Measurements from ENCODE around the gene OSBPL3. TPM values are rescaled to one million over a fixed set of nuclear protein-coding genes. Genes with fewer than 3 reads are reported as not detected.
A peak's percentile ranks its signal among the peaks of the same experiment; 100 is the strongest.

The OSBPL3 gene
- total and polyA plus RNA-seq, 2 donors (not counting 1 experiment from before 2014, with no cell fraction given) = 13.5 to 67.6 TPM

DNA sequence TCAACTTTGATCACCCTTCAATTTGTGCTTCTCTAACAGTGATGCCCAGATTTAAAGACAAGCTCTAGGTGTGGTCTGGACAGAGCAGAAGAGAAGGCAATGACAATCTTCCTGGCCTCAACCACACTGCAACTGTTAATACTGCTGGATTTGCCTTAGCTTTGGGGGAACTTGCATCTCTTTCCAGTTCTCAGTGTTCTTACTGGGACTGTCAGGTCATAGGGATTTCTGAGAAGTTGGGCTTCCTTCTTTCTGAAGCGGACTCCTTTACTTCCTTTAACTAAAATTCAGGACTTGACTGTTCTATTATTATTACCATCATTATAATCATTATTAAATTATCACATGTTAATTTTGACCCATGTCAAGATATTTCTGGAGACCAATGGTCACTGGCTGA, 80.8 kb downstream of the OSBPL3 start:
- Mint-ChIP-seq H3K4me1 (peaks cover 60% of the 10 kb centered on the region), H3K9me3 (ENCODE audit: insufficient read depth) (no peaks in the 10 kb centered on the region), H3K27me3 (no peaks in the 10 kb centered on the region), H3K27ac (no peak overlapping the region), H3K4me3 (no peak overlapping the region)
- H3K4me1 ChIP-seq (ENCODE audit: control insufficient read depth in 2 of 2, insufficient read depth in 2 of 2, low read length in 2 of 2) = peaks cover 33 to 36% of the 10 kb centered on the region in 2 donors
- H3K4me3 ChIP-seq (ENCODE audit: control extremely low read depth in 1 of 5, extremely low read depth in 1 of 5, insufficient read depth in 1 of 5, low read depth in 2 of 5, low read length in 4 of 5) = no peak overlapping the region
- no peak for TF ChIP-seq EZH2 (IDR thresholded peaks at IDR 0.05; ENCODE audit: borderline replicate concordance, insufficient read depth, low read depth, low read length, poor library complexity, severe bottlenecking)
- TF ChIP-seq, protein P1, sequence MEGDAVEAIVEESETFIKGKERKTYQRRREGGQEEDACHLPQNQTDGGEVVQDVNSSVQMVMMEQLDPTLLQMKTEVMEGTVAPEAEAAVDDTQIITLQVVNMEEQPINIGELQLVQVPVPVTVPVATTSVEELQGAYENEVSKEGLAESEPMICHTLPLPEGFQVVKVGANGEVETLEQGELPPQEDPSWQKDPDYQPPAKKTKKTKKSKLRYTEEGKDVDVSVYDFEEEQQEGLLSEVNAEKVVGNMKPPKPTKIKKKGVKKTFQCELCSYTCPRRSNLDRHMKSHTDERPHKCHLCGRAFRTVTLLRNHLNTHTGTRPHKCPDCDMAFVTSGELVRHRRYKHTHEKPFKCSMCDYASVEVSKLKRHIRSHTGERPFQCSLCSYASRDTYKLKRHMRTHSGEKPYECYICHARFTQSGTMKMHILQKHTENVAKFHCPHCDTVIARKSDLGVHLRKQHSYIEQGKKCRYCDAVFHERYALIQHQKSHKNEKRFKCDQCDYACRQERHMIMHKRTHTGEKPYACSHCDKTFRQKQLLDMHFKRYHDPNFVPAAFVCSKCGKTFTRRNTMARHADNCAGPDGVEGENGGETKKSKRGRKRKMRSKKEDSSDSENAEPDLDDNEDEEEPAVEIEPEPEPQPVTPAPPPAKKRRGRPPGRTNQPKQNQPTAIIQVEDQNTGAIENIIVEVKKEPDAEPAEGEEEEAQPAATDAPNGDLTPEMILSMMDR (IDR thresholded peaks at IDR 0.05) = no peak
- CTCF ChIA-PET = interaction anchor here (1.0 to 1.3 kb wide), 3 partner anchors 81 to 199 kb away, joined by 3 to 5 read pairs (median 3); no protein-coding TSS in a partner anchor
- no CpG with 5 or more reads among the region's 1 CpG for WGBS (ENCODE audit: insufficient coverage)
- no peak overlapping the region for H2AFZ ChIP-seq (ENCODE audit: insufficient read depth, low read depth, low read length, poor library complexity, severe bottlenecking)
- H3K79me2 ChIP-seq (ENCODE audit: control insufficient read depth, insufficient read depth, low read length) = peaks cover 38% of the 10 kb centered on the region
- ATAC-seq (ENCODE audit: low read depth) (no peak), DNase-seq (no peak)
- intact Hi-C loops (cut with micrococcal nuclease) = loop anchor here (5.0 kb wide), 2 partner anchors 63 to 78 kb away; no protein-coding TSS in a partner anchor
- H3K27ac ChIP-seq (ENCODE audit: low read length in 2 of 2) = no peak overlapping the region
- no peaks in the 10 kb centered on the region for H3K9me3 ChIP-seq (ENCODE audit: control extremely low read depth in 1 of 3, control insufficient read depth in 2 of 3, insufficient read depth in 1 of 3, low read length in 2 of 3)
- no peak overlapping the region for H3K9ac ChIP-seq (ENCODE audit: low read length)
- H4K20me1 ChIP-seq (ENCODE audit: control insufficient read depth, insufficient read depth, low read length, poor library complexity, severe bottlenecking) = no peaks in the 10 kb centered on the region
- no peaks in the 10 kb centered on the region for H3K27me3 ChIP-seq (replicated peaks in 1 of 4; ENCODE audit: control extremely low read depth in 1 of 4, control insufficient read depth in 3 of 4, insufficient read depth in 4 of 4, low read length in 3 of 4)
- POLR2A ChIA-PET = no interaction called here
- no peaks in the 10 kb centered on the region for H3K36me3 ChIP-seq (replicated peaks in 1 of 2; ENCODE audit: control extremely low read depth in 1 of 2, control insufficient read depth in 1 of 2, extremely low read depth in 1 of 2, insufficient read depth in 2 of 2, low read length in 1 of 2)
- no peak overlapping the region for H3K4me2 ChIP-seq (replicated peaks; ENCODE audit: low read depth, low read length, poor library complexity, severe bottlenecking)

DNA sequence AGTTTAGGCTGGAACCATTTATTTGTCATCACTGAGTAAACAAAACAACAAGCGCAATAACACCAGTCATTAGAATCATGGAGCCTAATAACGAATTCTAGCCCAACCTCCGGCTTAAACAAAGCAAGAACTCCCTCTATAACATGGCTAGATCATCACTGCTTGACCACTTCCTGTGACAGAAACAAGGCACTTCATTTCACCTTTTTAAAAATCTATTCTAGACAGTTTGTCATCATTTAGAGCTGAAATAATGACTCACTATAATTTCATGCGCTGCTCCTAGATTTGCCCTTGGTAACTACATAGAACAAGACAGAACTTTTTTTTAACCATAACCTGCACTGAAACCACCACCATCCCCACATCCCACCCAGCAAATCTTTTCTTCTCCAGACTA, 81.3 kb downstream of the OSBPL3 start:
- CTCF ChIA-PET = interaction anchor here (1.0 to 1.3 kb wide), 3 partner anchors 80 to 200 kb away, joined by 3 to 5 read pairs (median 3); no protein-coding TSS in a partner anchor
- Mint-ChIP-seq H3K27ac (peak overlapping the region; percentile 1), H3K27me3 (no peaks in the 10 kb centered on the region), H3K9me3 (ENCODE audit: insufficient read depth) (no peaks in the 10 kb centered on the region), H3K4me1 (peaks cover 60% of the 10 kb centered on the region), H3K4me3 (no peak overlapping the region)
- Histone ChIP-seq H3K36me3 (replicated peaks in 1 of 2; ENCODE audit: control extremely low read depth in 1 of 2, control insufficient read depth in 1 of 2, extremely low read depth in 1 of 2, insufficient read depth in 2 of 2, low read length in 1 of 2) (no peaks in the 10 kb centered on the region), H3K4me3 (ENCODE audit: control extremely low read depth in 1 of 5, extremely low read depth in 1 of 5, insufficient read depth in 1 of 5, low read depth in 2 of 5, low read length in 4 of 5) (no peak overlapping the region), H3K4me1 (ENCODE audit: control insufficient read depth in 2 of 2, insufficient read depth in 2 of 2, low read length in 2 of 2) (peaks cover 33 to 36% of the 10 kb centered on the region in 2 donors), H4K20me1 (ENCODE audit: control insufficient read depth, insufficient read depth, low read length, poor library complexity, severe bottlenecking) (no peaks in the 10 kb centered on the region), H3K27me3 (replicated peaks in 1 of 4; ENCODE audit: control extremely low read depth in 1 of 4, control insufficient read depth in 3 of 4, insufficient read depth in 4 of 4, low read length in 3 of 4) (no peaks in the 10 kb centered on the region), H3K9ac (ENCODE audit: low read length) (no peak overlapping the region), H3K79me2 (ENCODE audit: control insufficient read depth, insufficient read depth, low read length) (peaks cover 41% of the 10 kb centered on the region), H2AFZ (ENCODE audit: insufficient read depth, low read depth, low read length, poor library complexity, severe bottlenecking) (no peak overlapping the region), H3K4me2 (replicated peaks; ENCODE audit: low read depth, low read length, poor library complexity, severe bottlenecking) (no peak overlapping the region), H3K27ac (ENCODE audit: low read length in 2 of 2) (no peak overlapping the region), H3K9me3 (ENCODE audit: control extremely low read depth in 1 of 3, control insufficient read depth in 2 of 3, insufficient read depth in 1 of 3, low read length in 2 of 3) (no peaks in the 10 kb centered on the region)
- intact Hi-C loops (cut with micrococcal nuclease) = loop anchor here (5.0 kb wide), 2 partner anchors 64 to 79 kb away; no protein-coding TSS in a partner anchor
- no peak for TF ChIP-seq EZH2 (IDR thresholded peaks at IDR 0.05; ENCODE audit: borderline replicate concordance, insufficient read depth, low read depth, low read length, poor library complexity, severe bottlenecking)
- TF ChIP-seq, protein P1 (IDR thresholded peaks at IDR 0.05) = no peak
- POLR2A ChIA-PET = no interaction called here
- ATAC-seq (ENCODE audit: low read depth) (no peak), DNase-seq (no peak)
- 78% methylated on average over 3 of the region's 4 CpGs for WGBS (ENCODE audit: insufficient coverage)

All from B cell (primary cell).